Measurements from ENCODE around the gene BNIPL. TPM values are rescaled to one million over a fixed set of nuclear protein-coding genes. Genes with fewer than 3 reads are reported as not detected.

The BNIPL gene
- total RNA-seq, 6 experiments from 2014 or later: 0.12 to 0.76 (median 0.42) TPM; not detected in 1

DNA sequence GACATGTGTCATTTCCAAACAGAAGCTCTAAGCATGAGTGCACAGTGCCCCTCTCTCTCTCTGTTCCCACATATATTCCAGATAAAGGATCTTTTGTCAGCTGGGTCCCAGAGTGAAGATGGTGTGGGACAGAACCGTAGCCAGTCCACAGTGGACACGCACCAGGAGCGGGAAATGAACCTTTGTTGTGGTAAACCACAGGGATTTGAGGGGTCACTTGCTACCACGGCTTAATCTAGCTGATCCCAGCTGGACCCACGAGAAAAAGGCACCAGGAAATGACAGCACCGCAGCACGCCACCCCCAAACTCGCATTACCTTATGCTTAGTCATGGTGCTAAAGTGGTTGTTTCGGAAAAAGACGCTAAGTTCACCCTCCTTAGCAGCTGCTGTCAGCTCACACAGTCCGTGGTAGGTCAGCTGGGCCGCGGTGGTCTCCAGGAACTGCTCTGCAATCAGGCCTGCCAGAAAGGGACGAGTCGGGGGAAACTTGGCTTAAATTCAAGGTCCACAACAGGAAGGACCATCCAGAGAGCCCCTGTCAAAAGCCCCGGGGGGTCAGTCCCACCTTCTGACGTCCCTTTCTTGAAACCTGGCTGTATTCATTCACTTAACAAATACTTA is 37.2 kb upstream of the BNIPL start:
- intact Hi-C loops (cut with DNase I): loop anchor here in 1 of 2 donors (10.0 kb wide), 1 partner anchor 74 kb away; the partner anchor contains the start of gene SETDB1
- whole genome bisulfite sequencing (ENCODE audit: insufficient coverage, low coverage, low lambda C conversion rate, missing lambda C conversion rate): 53% methylated on average over 3 of the region's 17 CpGs
- ATAC-seq (no peak), DNase-seq (no peak)
- Histone ChIP-seq H3K36me3 (peaks cover 0 to 42% (median 13%) of the 10 kb centered on the region in 4 donors), H3K27ac (no peak overlapping the region), H3K4me3 (no peak overlapping the region), H3K27me3 (no peaks in the 10 kb centered on the region), H3K4me1 (peaks cover 0 to 18% (median 6%) of the 10 kb centered on the region in 4 donors), H3K9me3 (no peaks in the 10 kb centered on the region)
- TF ChIP-seq POLR2A (IDR thresholded peaks at IDR 0.05): no peak

DNA sequence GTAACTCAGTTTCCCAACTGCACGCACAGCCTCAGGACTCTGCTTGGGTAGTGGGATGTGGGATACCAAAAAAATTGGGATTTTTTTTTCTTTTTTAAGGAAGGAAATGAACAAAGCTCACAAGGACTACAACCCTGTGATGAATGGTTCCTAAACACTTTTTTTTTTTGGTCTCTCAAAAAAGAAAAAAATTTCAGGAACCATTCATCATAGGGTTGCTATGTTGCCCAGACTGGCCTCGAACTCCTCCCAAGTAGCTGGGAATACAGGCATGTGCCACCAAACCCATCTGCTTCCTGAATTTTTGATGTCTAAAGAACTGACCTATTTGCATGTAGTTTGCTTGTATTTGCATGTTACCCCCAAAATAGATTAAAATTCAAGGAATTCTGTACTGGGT is 36.5 kb upstream of the BNIPL start:
- DNase-seq (no peak), ATAC-seq (no peak)
- no peak overlapping the region for H3K27ac ChIP-seq
- H3K9me3 ChIP-seq: no peaks in the 10 kb centered on the region
- no peak overlapping the region for H3K4me3 ChIP-seq
- 83% methylated on average over 1 of the region's 2 CpGs for WGBS (ENCODE audit: insufficient coverage, low coverage, low lambda C conversion rate, missing lambda C conversion rate)
- H3K27me3 ChIP-seq: no peaks in the 10 kb centered on the region
- peaks cover 0 to 25% (median 10%) of the 10 kb centered on the region in 4 donors for H3K4me1 ChIP-seq
- TF ChIP-seq POLR2A (IDR thresholded peaks at IDR 0.05): no peak
- TF ChIP-seq, protein P1, sequence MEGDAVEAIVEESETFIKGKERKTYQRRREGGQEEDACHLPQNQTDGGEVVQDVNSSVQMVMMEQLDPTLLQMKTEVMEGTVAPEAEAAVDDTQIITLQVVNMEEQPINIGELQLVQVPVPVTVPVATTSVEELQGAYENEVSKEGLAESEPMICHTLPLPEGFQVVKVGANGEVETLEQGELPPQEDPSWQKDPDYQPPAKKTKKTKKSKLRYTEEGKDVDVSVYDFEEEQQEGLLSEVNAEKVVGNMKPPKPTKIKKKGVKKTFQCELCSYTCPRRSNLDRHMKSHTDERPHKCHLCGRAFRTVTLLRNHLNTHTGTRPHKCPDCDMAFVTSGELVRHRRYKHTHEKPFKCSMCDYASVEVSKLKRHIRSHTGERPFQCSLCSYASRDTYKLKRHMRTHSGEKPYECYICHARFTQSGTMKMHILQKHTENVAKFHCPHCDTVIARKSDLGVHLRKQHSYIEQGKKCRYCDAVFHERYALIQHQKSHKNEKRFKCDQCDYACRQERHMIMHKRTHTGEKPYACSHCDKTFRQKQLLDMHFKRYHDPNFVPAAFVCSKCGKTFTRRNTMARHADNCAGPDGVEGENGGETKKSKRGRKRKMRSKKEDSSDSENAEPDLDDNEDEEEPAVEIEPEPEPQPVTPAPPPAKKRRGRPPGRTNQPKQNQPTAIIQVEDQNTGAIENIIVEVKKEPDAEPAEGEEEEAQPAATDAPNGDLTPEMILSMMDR (IDR thresholded peaks at IDR 0.05): no peak
- peaks cover 0 to 42% (median 13%) of the 10 kb centered on the region in 4 donors for H3K36me3 ChIP-seq
- intact Hi-C loops (cut with DNase I): loop anchor here in 1 of 2 donors (10.0 kb wide), 1 partner anchor 75 kb away; the partner anchor contains the start of gene SETDB1

- Histone ChIP-seq H3K9me3 (no peaks in the 10 kb centered on the region), H3K27ac (no peak overlapping the region), H3K36me3 (peaks cover 0 to 38% (median 13%) of the 10 kb centered on the region in 4 donors), H3K4me3 (no peak overlapping the region), H3K27me3 (no peaks in the 10 kb centered on the region), H3K4me1 (peaks cover 0 to 27% (median 13%) of the 10 kb centered on the region in 4 donors)
- no peak for DNase-seq
- TF ChIP-seq, protein P1 (IDR thresholded peaks at IDR 0.05): no peak
- intact Hi-C loops (cut with DNase I): no loop called here
- WGBS (ENCODE audit: insufficient coverage, low coverage, low lambda C conversion rate, missing lambda C conversion rate): 71% methylated on average over 2 of the region's 3 CpGs
- no peak for ATAC-seq
Measured at GRCh38 chr1:151000408-151000807, 36.0 kb upstream of the BNIPL start.

DNA sequence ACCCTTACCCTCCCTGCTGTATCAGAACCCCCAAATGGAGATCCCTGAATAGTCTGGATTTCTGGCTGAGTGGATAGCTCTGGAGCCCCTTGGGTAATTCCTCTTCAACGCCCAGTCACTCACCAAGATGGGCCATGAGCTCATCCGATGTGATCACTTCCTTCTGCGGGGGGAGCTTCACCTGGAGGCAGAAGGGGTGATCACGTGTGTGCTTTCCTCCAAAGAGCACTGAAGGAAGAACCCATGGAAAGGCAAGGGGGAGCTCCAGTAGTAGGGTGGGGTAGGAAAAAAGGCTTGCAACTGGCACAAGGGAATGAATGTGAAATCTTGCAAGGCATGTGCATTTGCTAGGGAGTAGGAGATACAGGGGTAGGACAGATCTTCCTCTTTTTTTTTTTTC is 34.8 kb upstream of the BNIPL start:
- WGBS (ENCODE audit: insufficient coverage, low coverage, low lambda C conversion rate, missing lambda C conversion rate): 53% methylated on average over 2 of the region's 4 CpGs
- H3K4me3 ChIP-seq: no peak overlapping the region
- no peak for TF ChIP-seq POLR2A (IDR thresholded peaks at IDR 0.05)
- TF ChIP-seq, protein P1 (IDR thresholded peaks at IDR 0.05): no peak
- H3K36me3 ChIP-seq: peaks cover 0 to 37% (median 13%) of the 10 kb centered on the region in 4 donors
- intact Hi-C loops (cut with DNase I): no loop called here
- H3K27me3 ChIP-seq: no peaks in the 10 kb centered on the region
- ATAC-seq (no peak), DNase-seq (no peak)
- no peak overlapping the region for H3K27ac ChIP-seq
- H3K9me3 ChIP-seq: no peaks in the 10 kb centered on the region
- H3K4me1 ChIP-seq: peaks cover 0 to 29% (median 14%) of the 10 kb centered on the region in 4 donors

DNA sequence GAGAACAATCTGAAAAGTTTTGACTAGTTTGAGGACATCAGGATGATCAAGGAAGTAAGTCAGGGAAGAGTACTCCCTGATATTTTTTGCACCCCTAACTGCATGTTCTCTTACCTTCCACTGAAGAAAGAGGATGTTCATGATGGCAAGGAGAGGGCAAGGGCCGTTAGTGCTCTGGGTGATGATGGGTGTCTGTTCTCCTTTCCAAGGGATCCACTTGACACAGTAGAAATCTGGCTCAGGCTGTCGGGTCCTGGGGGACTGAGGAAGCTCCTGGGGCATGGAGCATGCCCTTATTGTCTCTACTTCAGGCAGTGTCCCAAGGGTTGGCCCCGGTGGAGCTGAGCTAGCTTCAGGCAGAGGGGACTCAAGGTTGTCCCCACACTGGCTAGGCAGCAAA is 34.3 kb upstream of the BNIPL start:
- H3K4me3 ChIP-seq: no peak overlapping the region
- no peaks in the 10 kb centered on the region for H3K27me3 ChIP-seq
- ATAC-seq (no peak), DNase-seq (no peak)
- WGBS (ENCODE audit: insufficient coverage, low coverage, low lambda C conversion rate, missing lambda C conversion rate): 43% methylated on average over 1 of the region's 3 CpGs
- intact Hi-C loops (cut with DNase I): no loop called here
- no peak overlapping the region for H3K27ac ChIP-seq
- no peaks in the 10 kb centered on the region for H3K9me3 ChIP-seq
- no peak for TF ChIP-seq POLR2A (IDR thresholded peaks at IDR 0.05)
- TF ChIP-seq, protein P1 (IDR thresholded peaks at IDR 0.05): no peak
- H3K4me1 ChIP-seq: peaks cover 0 to 32% (median 14%) of the 10 kb centered on the region in 4 donors
- H3K36me3 ChIP-seq: peaks cover 0 to 33% (median 12%) of the 10 kb centered on the region in 4 donors
